DOHH2 (cell line): ENCODE results near the gene SVBP.

Experiments
- H3F3A ChIP-seq: fragments of 200-600 bp; sonication (generic), shearing (Covaris generic); 2 replicates; pipeline ENCODE4 v1.6.0; 2016; ENCODE audit warnings: antibody characterized with exemption, mild to moderate bottlenecking; ENCODE audit not compliant: control insufficient read depth, insufficient read depth
- H3K27ac ChIP-seq: fragments of 200-600 bp; sonication (generic); 2 replicates; pipeline ENCODE4 v1.5.1; 2014; ENCODE audit warnings: low read depth, mild to moderate bottlenecking, low read length, moderate library complexity
- H3K27me3 ChIP-seq: fragments of 200-600 bp; sonication (generic); 2 replicates; pipeline ENCODE4 v1.6.1; 2014; ENCODE audit warnings: mild to moderate bottlenecking, low read length, mixed read lengths; ENCODE audit not compliant: control insufficient read depth
- H3K36me3 ChIP-seq: fragments of 200-600 bp; sonication (generic); 2 replicates; pipeline ENCODE4 v1.6.1; 2014; ENCODE audit warnings: mild to moderate bottlenecking, low read length, moderate library complexity, mixed read lengths; ENCODE audit not compliant: control insufficient read depth
- H3K4me1 ChIP-seq: fragments of 200-600 bp; sonication (generic); 2 replicates; pipeline ENCODE4 v1.6.1; 2014; ENCODE audit warnings: mild to moderate bottlenecking, low read length, mixed read lengths; ENCODE audit not compliant: control insufficient read depth
- H3K4me2 ChIP-seq: fragments of 200-600 bp; sonication (generic); 2 replicates; pipeline ENCODE4 v1.6.0; 2014; ENCODE audit warnings: mild to moderate bottlenecking, low read length, moderate library complexity
- H3K4me3 ChIP-seq: fragments of 200-600 bp; sonication (generic); 2 replicates; pipeline ENCODE4 v1.5.1; 2014; ENCODE audit warnings: mild to moderate bottlenecking, low read length, mixed read lengths
- H3K79me2 ChIP-seq: fragments of 200-600 bp; sonication (generic); 2 replicates; pipeline ENCODE4 v1.6.1; 2014; ENCODE audit warnings: mild to moderate bottlenecking, low read length, mixed read lengths; ENCODE audit not compliant: control insufficient read depth
- H3K9me2 ChIP-seq: fragments of 200-600 bp; sonication (generic); replicated peaks from 2 replicates; pipeline ENCODE4 v1.6.1; 2014; ENCODE audit warnings: mild to moderate bottlenecking, low read length, mixed read lengths; ENCODE audit not compliant: control insufficient read depth
- H3K9me3 ChIP-seq: fragments of 200-600 bp; sonication (generic); 2 replicates; pipeline ENCODE4 v1.6.1; 2014; ENCODE audit warnings: antibody characterized with exemption, low read length, mixed read lengths; ENCODE audit not compliant: control insufficient read depth, insufficient read depth
- H4K20me1 ChIP-seq: fragments of 200-600 bp; sonication (generic); 2 replicates; pipeline ENCODE4 v1.6.0; 2014; ENCODE audit warnings: low read depth, mild to moderate bottlenecking, antibody characterized with exemption, low read length, moderate library complexity; ENCODE audit not compliant: control insufficient read depth, insufficient read depth
- CTCF ChIP-seq: fragments of 200-600 bp; sonication (generic); IDR thresholded peaks from one replicate; pipeline ENCODE4 v1.5.1; 2014; ENCODE audit warnings: antibody characterized with exemption, mild to moderate bottlenecking, low read depth, low read length; ENCODE audit not compliant: poor library complexity, severe bottlenecking
- EZH2phosphoT487 ChIP-seq: fragments of 200-600 bp; sonication (generic); IDR thresholded peaks from 2 replicates; pipeline ENCODE4 v1.6.1; 2017; ENCODE audit warnings: borderline replicate concordance, mild to moderate bottlenecking, antibody characterized with exemption, low read length, moderate library complexity, mixed read lengths

The SVBP gene

GRCh38 chr1:42768172-42768571 lies 49.0 kb downstream of the SVBP start:
- TF ChIP-seq EZH2phosphoT487, result no peak
- TF ChIP-seq CTCF, result no peak
- Histone ChIP-seq H3K4me2 (peak overlapping the region; percentile 92), H3F3A (peaks cover 2% of the 10 kb centered on the region; the same call in 1 of the 2 replicates), H4K20me1 (peaks cover 12% of the 10 kb centered on the region; the same call in 1 of the 2 replicates), H3K36me3 (peaks cover 16% of the 10 kb centered on the region), H3K4me1 (peaks cover 26% of the 10 kb centered on the region), H3K9me2 (no peaks in the 10 kb centered on the region), H3K27ac (no peak overlapping the region), H3K27me3 (no peaks in the 10 kb centered on the region), H3K9me3 (no peaks in the 10 kb centered on the region), H3K4me3 (peak overlapping the region; percentile 90), H3K79me2 (peaks cover 85% of the 10 kb centered on the region)

GRCh38 chr1:42767510-42768000 lies 49.6 kb downstream of the SVBP start:
- TF ChIP-seq CTCF (no peak), EZH2phosphoT487 (no peak)
- H3K79me2 ChIP-seq, result peaks cover 88% of the 10 kb centered on the region
- no peaks in the 10 kb centered on the region for H3K27me3 ChIP-seq
- peaks cover 16% of the 10 kb centered on the region for H3K36me3 ChIP-seq
- peaks cover 2% of the 10 kb centered on the region; the same call in 1 of the 2 replicates for H3F3A ChIP-seq
- peak overlapping the region; percentile 25 for H3K27ac ChIP-seq
- H3K4me3 ChIP-seq, result peak overlapping the region; percentile 90
- no peaks in the 10 kb centered on the region for H3K9me2 ChIP-seq
- H3K4me1 ChIP-seq, result peaks cover 28% of the 10 kb centered on the region
- peak overlapping the region; percentile 92 for H3K4me2 ChIP-seq
- no peaks in the 10 kb centered on the region for H3K9me3 ChIP-seq
- H4K20me1 ChIP-seq, result peaks cover 12% of the 10 kb centered on the region; the same call in 1 of the 2 replicates

- peaks cover 84% of the 10 kb centered on the region for H3K79me2 ChIP-seq
- peak within 1 kb of the TSS; percentile 25 for H3K27ac ChIP-seq
These were observed 50.3 kb downstream of the SVBP start, which contains the start of the genes C1orf50 and P3H1 for GRCh38 chr1:42766741-42767509. Gene C1orf50, plus strand, starts transcription at chr1:42767249. Its CDS starts 63 bp downstream, at chr1:42767312. Gene P3H1, minus strand, starts transcription at chr1:42767028. Its CDS starts 57 bp downstream, at chr1:42766971.

More at GRCh38 chr1:42766741-42767509, 50.3 kb downstream of the SVBP start, which contains the start of the genes C1orf50 and P3H1:
- Histone ChIP-seq H4K20me1 (peaks cover 12% of the 10 kb centered on the region; the same call in 1 of the 2 replicates), H3K36me3 (peaks cover 19% of the 10 kb centered on the region), H3K27me3 (no peaks in the 10 kb centered on the region), H3K4me1 (peaks cover 29% of the 10 kb centered on the region), H3K4me3 (peak within 1 kb of the TSS; percentile 90), H3F3A (peaks cover 2% of the 10 kb centered on the region; the same call in 1 of the 2 replicates), H3K4me2 (peak within 1 kb of the TSS; percentile 92), H3K9me2 (no peaks in the 10 kb centered on the region), H3K9me3 (no peaks in the 10 kb centered on the region)
- peak; percentile 13 for TF ChIP-seq CTCF
- TF ChIP-seq EZH2phosphoT487, result no peak
